Fibroblast of mammary gland (primary cell): Measurements from ENCODE around the gene SERTAD3.
"Not testable (repeated sequence)": the region's sequence is repeated elsewhere in the genome, so short reads cannot be mapped to it uniquely, and the experiment has no call there.

Source experiments
- DNase-seq: peaks from one replicate; pipeline ENCODE4 v3.0.0-alpha.2; 2010; ENCODE audit warnings: low read depth
- H3K4me3 ChIP-seq: 2 replicates; pipeline ENCODE4 v1.5.1; 2011; ENCODE audit warnings: low read depth, mild to moderate bottlenecking, low read length, moderate library complexity; ENCODE audit not compliant: control insufficient read depth
- CTCF ChIP-seq: conservative IDR thresholded peaks from 2 replicates; pipeline ENCODE4 v1.5.1; 2011; ENCODE audit warnings: low read depth, low read length, inconsistent platforms; ENCODE audit not compliant: control insufficient read depth, insufficient read depth

SERTAD3 gene

GRCh38 chr19:40414542-40415535 lies 29.3 kb downstream of the SERTAD3 start:
- H3K4me3 ChIP-seq: no peak overlapping the region
- DNase-seq: no peak
- TF ChIP-seq CTCF: no peak

DNA sequence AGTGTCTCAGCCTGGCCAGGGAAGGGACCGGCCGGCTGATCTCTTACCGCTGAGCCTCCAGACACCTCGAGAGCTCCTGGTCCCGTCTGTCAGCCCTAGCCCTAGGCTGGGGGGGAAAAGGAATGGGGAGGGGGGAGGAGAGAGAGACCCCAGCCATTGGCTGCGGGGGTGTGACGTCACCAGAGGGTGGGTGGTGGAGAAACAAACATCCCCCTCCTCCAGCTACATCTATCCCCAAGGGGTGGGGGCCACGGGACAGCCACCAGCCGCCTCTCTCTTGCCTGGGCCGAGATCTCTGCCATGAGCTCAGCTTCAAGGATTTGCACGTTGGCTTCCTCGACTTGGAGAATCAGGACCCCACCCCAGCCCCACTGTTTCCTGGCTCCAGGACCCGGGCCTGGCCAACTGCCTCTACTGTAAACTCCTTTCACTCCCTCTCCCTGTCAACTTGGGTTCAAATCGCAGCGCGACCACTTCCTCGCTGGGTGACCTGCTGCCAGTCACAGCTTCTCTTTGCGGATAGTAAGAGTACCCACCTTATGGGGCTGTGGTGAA lies 30.8 kb downstream of the SERTAD3 start, which contains the start of gene PRX:
PRX (minus strand) TSS at position 88 of the 555 bp plus-strand sequence. CDS start 5,446 bp downstream, outside the sequence.
- no peak within 1 kb of the TSS for H3K4me3 ChIP-seq
- TF ChIP-seq CTCF: no peak
- DNase-seq: no peak

DNA sequence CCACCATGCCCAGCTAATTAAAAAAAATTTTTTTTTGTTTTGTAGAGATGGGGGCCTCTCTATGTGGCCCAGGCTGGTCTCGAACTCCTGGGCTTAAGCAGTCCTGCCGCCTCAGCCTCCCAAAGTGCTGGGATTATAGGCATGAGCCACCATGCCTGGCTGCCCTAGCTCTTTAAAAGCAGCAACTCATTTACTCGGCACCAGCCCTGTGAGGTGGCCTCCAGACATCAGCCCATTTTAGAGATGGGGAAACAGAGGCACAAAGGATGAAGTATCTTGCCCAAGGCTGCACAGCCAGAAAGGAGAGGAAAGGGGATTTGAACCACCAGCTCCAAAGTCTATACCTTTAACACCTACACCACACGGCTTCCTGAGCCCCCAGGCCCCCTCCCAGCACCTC lies 31.3 kb downstream of the SERTAD3 start:
- TF ChIP-seq CTCF: no peak
- no peak overlapping the region for H3K4me3 ChIP-seq
- DNase-seq: no peak

GRCh38 chr19:40411958-40412499 lies 32.1 kb downstream of the SERTAD3 start:
- no peak for TF ChIP-seq CTCF
- DNase-seq: no peak
- no peak overlapping the region for H3K4me3 ChIP-seq

GRCh38 chr19:40411125-40411842 lies 32.9 kb downstream of the SERTAD3 start:
- TF ChIP-seq CTCF: no peak

DNA sequence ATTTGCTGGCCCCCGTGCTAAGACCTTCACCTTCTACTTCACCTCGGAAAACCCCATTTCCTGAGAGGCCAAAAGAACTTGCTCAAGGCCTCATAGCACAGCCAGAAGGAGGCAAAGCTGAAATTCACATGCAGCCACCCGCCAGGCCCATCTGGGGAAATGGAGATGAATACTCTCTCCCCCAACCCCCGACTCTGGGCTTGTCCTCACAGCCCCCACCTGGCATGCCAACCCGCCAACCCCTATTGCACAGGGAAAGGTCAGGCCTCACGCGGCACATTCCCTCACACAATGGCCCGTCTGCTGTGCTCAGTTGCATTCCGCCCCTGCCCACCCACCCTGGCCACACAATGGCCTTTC lies 34.1 kb downstream of the SERTAD3 start:
- TF ChIP-seq CTCF: no peak
- DNase-seq: no peak
- H3K4me3 ChIP-seq: no peak overlapping the region

More at GRCh38 chr19:40411125-40411842, 32.9 kb downstream of the SERTAD3 start:
- DNase-seq: no peak
- no peak overlapping the region for H3K4me3 ChIP-seq

DNA sequence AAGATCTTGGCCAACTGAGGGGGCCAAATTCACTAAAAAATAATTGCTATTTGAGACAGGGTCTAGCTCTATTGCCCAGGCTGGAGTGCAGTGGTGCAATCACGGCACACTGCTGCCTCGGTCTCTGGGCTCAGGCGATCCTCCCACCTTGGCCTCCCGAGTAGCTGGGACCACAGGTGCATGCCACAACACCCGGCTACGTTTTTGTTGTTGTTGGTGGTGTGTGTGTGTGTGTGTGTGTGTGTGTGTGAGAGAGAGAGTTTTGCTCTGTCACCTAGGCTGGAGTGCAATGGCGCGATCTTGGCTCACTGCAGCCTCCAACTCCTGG lies 35.6 kb downstream of the SERTAD3 start:
- H3K4me3 ChIP-seq, DNase-seq: not testable (repeated sequence)
